Ishikawa (cell line): ENCODE results near the gene CAMTA1.

Experiments used
- CEBPB ChIP-seq: IDR thresholded peaks from 2 replicates; pipeline ENCODE4 v1.6.1; 2012
- CREB1 ChIP-seq: IDR thresholded peaks from 2 replicates; pipeline ENCODE4 v1.6.1; 2012; ENCODE audit warnings: low read depth
- EGR1 ChIP-seq: IDR thresholded peaks from 2 replicates; pipeline ENCODE4 v1.6.1; 2012
- EP300 ChIP-seq: IDR thresholded peaks from 2 replicates; pipeline ENCODE4 v1.6.1; 2012; ENCODE audit warnings: borderline replicate concordance
- FOXM1 ChIP-seq: IDR thresholded peaks from 2 replicates; pipeline ENCODE4 v1.6.1; 2012; ENCODE audit warnings: low read depth, borderline replicate concordance
- NFIC ChIP-seq: IDR thresholded peaks from 2 replicates; pipeline ENCODE4 v1.6.1; 2012
- RAD21 ChIP-seq: IDR thresholded peaks from 2 replicates; pipeline ENCODE4 v1.6.1; 2012; ENCODE audit warnings: low read depth
- REST ChIP-seq: IDR thresholded peaks from 2 replicates; pipeline ENCODE4 v1.6.1; 2012; ENCODE audit warnings: low read depth, mild to moderate bottlenecking
- TAF1 ChIP-seq: IDR thresholded peaks from 2 replicates; pipeline ENCODE4 v1.6.1; 2012; ENCODE audit warnings: low read depth, mild to moderate bottlenecking
- TCF12 ChIP-seq: IDR thresholded peaks from 2 replicates; pipeline ENCODE4 v1.6.1; 2012; ENCODE audit warnings: low read depth
- TEAD4 ChIP-seq: IDR thresholded peaks from 2 replicates; pipeline ENCODE4 v1.6.1; 2012
- YY1 ChIP-seq: IDR thresholded peaks from 2 replicates; pipeline ENCODE4 v1.6.1; 2012; ENCODE audit warnings: low read depth
- ZBTB7A ChIP-seq: IDR thresholded peaks from 2 replicates; pipeline ENCODE4 v1.6.1; 2012; ENCODE audit warnings: low read depth
- TF ChIP-seq, protein P1 (sequence below): IDR thresholded peaks from 2 replicates; pipeline ENCODE4 v1.6.1; 2012
- TF ChIP-seq, protein P2 (sequence below): IDR thresholded peaks from 2 replicates; pipeline ENCODE4 v1.6.1; 2012

The CAMTA1 gene

GRCh38 chr1:7687411-7687810, 902.2 kb downstream of the CAMTA1 start:
- TF ChIP-seq TEAD4 (no peak), YY1 (no peak), TAF1 (no peak), EGR1 (no peak), REST (no peak), FOXM1 (no peak), NFIC (no peak), CEBPB (no peak)
- TF ChIP-seq, protein P1, sequence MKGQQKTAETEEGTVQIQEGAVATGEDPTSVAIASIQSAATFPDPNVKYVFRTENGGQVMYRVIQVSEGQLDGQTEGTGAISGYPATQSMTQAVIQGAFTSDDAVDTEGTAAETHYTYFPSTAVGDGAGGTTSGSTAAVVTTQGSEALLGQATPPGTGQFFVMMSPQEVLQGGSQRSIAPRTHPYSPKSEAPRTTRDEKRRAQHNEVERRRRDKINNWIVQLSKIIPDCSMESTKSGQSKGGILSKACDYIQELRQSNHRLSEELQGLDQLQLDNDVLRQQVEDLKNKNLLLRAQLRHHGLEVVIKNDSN, result no peak

- TF ChIP-seq CEBPB (no peak), ZBTB7A (no peak), NFIC (no peak), EGR1 (no peak), REST (no peak), TAF1 (no peak), CREB1 (no peak), YY1 (no peak), RAD21 (no peak), EP300 (no peak), TCF12 (no peak), FOXM1 (no peak), TEAD4 (no peak)
- TF ChIP-seq, protein P1, result no peak
- TF ChIP-seq, protein P2, sequence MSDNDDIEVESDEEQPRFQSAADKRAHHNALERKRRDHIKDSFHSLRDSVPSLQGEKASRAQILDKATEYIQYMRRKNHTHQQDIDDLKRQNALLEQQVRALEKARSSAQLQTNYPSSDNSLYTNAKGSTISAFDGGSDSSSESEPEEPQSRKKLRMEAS, result no peak
Observed at GRCh38 chr1:7688659-7689058, 903.4 kb downstream of the CAMTA1 start.

GRCh38 chr1:7690076-7690475, 904.8 kb downstream of the CAMTA1 start:
- TF ChIP-seq FOXM1, result no peak
- TF ChIP-seq RAD21, result no peak
- TF ChIP-seq NFIC, result no peak
- TF ChIP-seq EP300, result no peak
- TF ChIP-seq ZBTB7A, result no peak
- TF ChIP-seq, protein P1, result no peak
- TF ChIP-seq CEBPB, result no peak
- no peak for TF ChIP-seq YY1
- TF ChIP-seq, protein P2, result no peak
- no peak for TF ChIP-seq EGR1
- no peak for TF ChIP-seq CREB1
- no peak for TF ChIP-seq TEAD4
- no peak for TF ChIP-seq REST
- TF ChIP-seq TCF12, result no peak
- TF ChIP-seq TAF1, result no peak

DNA sequence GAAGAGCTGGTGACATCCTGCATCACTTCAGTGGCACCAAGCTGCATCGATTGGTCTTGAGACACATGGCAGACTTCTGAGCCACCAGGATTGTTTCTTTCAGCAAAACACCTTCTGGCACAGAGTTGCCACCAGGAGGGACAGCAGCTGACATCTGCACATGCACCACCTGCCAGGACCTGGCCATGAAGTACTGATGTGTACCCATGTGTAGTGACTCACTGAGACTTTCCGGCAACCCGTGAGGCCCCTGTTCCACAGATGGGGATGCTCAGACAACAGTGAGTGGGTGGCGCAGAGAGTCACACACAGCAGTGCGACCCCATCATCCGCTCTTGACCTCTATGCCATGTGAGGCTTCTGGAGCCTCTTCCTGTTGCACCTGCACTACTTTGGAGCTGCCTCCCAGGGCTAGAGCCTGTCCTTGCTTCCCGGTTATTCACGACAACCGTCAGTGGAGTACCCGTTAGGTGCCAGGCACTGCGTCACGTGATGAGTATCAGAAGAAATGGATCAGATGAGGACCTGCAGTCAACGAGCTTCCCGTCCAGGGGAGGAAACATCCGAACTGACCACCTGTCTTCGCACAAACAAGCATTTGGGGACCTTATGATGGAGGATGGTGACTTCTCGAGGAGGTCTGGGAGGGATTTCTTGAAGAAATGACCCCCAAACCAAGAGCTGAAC, 905.4 kb downstream of the CAMTA1 start:
- no peak for TF ChIP-seq FOXM1
- TF ChIP-seq, protein P1, result peak; percentile 61
